Stomach (tissue), 9 donors: ENCODE measurements around the gene FAM81A. TPM values are rescaled to one million over a fixed set of nuclear protein-coding genes. Genes with fewer than 3 reads are reported as not detected.

Experiments
- DNase-seq, 2 donors: peaks; one replicate each; pipeline versions ENCODE4 v3.0.0 to v3.0.0-alpha.2; 2013 to 2019
- H3K27ac ChIP-seq, 5 donors: fragments of 200-600 bp in 4 of 5; sonication (generic) in 4 of 5; one replicate each; pipeline ENCODE4 v1.5.1; 2013 to 2019; ENCODE audit warnings: mild to moderate bottlenecking in 1 of 5, moderate library complexity in 1 of 5
- H3K27me3 ChIP-seq, 3 donors: fragments of 200-600 bp; sonication (generic); one replicate each; pipeline ENCODE4 v1.5.1; 2017 to 2019; ENCODE audit warnings: mixed run types in 1 of 3
- H3K36me3 ChIP-seq, 4 donors: fragments of 200-600 bp; sonication (generic); 1 replicate in 3 of 4; 2 replicates in 1 of 4; pipeline ENCODE4 v1.5.1; 2016 to 2019
- H3K4me1 ChIP-seq, 4 donors: fragments of 200-600 bp; sonication (generic); one replicate each; pipeline ENCODE4 v1.5.1; 2016 to 2019
- H3K4me3 ChIP-seq, 4 donors: fragments of 200-600 bp; sonication (generic) in 3 of 4; one replicate each; pipeline ENCODE4 v1.5.1; 2016 to 2019; ENCODE audit warnings: mild to moderate bottlenecking in 1 of 4
- H3K9me3 ChIP-seq, 4 donors: fragments of 200-600 bp; sonication (generic); one replicate each; pipeline ENCODE4 v1.5.1; 2016 to 2019
- EP300 ChIP-seq: sonication (generic); formaldehyde crosslinking; IDR thresholded peaks from one replicate; pipeline ENCODE4 v1.6.1; 2017; ENCODE audit warnings: antibody characterized with exemption
- POLR2A ChIP-seq, 4 donors: fragments of 450-650 bp; IDR thresholded peaks; one replicate each; pipeline ENCODE4 v1.6.1; 2016; ENCODE audit warnings: antibody characterized with exemption in 4 of 4, control low read depth in 2 of 4, mild to moderate bottlenecking in 1 of 4, moderate library complexity in 1 of 4
- POLR2AphosphoS5 ChIP-seq, 3 donors: sonication (generic); formaldehyde crosslinking; IDR thresholded peaks; one replicate each; pipeline ENCODE4 v1.6.1; 2016; ENCODE audit warnings: antibody characterized with exemption in 3 of 3
- WGBS, 5 donors: extraction: QIAGEN DNeasy Blood & Tissue Kit in 3 of 5; methylation state at CpG; one replicate each; pipeline versions ENCODE4 v1.1.5 to v1.1.7; 2013 to 2018; 5-methylcytosine and 5-hydroxymethylcytosine counted together
- intact Hi-C: fragments of 100-400 bp; cut with DNase I; formaldehyde crosslinking; loops from one replicate; pipeline ENCODE4 v1.15.1; 2023; ENCODE audit warnings: low total_unique reads
- polyA plus RNA-seq, 3 donors: library from polyadenylated mRNA; stranded (reverse); fragments of 200-250 nt; gene quantifications; one replicate each; pipeline ENCODE4 v1.2.3, GENCODE V29; 2013
- total RNA-seq, 5 donors: library from RNA; depleted of rRNA; stranded (reverse); fragments of >200 nt; gene quantifications; one replicate each; pipeline versions ENCODE4 v1.1.0 to v1.2.3, GENCODE V29; 2014 to 2016
- TF ChIP-seq, protein P1 (sequence below), 7 experiments: fragments of 450-650 bp in 4 of 7; fragments of 200-600 bp in 3 of 7; sonication (generic) in 3 of 7; IDR thresholded peaks; one replicate each; pipeline ENCODE4 v1.5.1; 2016 to 2019; ENCODE audit warnings: antibody characterized with exemption in 7 of 7, control low read depth in 2 of 7, mild to moderate bottlenecking in 1 of 7
- donor health status: healthy with polysubstance abuse.
- donor health status: Bipolar disorder and iron deficiency.
- donor health status: healthy.

Gene FAM81A
- total and polyA plus RNA-seq, 8 donors: 0.14 to 5.4 (median 0.84) TPM; not detected in 2

DNA sequence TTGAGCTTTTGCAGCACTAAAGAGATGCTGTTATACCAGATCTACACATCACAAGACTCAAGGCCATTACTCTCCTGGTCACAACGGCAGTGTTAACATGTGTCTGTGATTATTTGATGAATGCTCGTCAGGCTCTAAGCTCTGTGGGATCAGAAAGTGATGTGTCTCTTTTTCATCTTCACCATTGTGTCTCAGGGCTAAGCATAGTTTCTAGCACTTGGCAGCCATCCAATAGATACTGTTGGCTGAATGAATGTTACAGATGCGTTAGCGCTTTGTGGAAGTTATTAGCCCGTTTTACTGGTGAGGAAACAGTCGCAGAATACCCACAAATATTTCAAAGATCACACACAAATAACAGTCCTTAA lies 1.2 kb upstream of the FAM81A start:
- peak in 1 of 2 donors; percentile 34 for DNase-seq
- intact Hi-C loops: no loop called here
- no peaks in the 10 kb centered on the region for H3K36me3 ChIP-seq
- peaks cover 0 to 44% (median 5%) of the 10 kb centered on the region in 3 donors for H3K27me3 ChIP-seq
- peak overlapping the region; percentile 53 to 54 (median 54) for H3K4me3 ChIP-seq
- H3K9me3 ChIP-seq: no peaks in the 10 kb centered on the region
- no peak overlapping the region for H3K27ac ChIP-seq
- WGBS, 5 donors: 11 to 20% (median 13%) methylated on average over 6 of the region's 6 CpGs
- TF ChIP-seq POLR2A (IDR thresholded peaks at IDR 0.05) (no peak), POLR2AphosphoS5 (IDR thresholded peaks at IDR 0.05) (no peak), EP300 (no peak)
- TF ChIP-seq, protein P1, sequence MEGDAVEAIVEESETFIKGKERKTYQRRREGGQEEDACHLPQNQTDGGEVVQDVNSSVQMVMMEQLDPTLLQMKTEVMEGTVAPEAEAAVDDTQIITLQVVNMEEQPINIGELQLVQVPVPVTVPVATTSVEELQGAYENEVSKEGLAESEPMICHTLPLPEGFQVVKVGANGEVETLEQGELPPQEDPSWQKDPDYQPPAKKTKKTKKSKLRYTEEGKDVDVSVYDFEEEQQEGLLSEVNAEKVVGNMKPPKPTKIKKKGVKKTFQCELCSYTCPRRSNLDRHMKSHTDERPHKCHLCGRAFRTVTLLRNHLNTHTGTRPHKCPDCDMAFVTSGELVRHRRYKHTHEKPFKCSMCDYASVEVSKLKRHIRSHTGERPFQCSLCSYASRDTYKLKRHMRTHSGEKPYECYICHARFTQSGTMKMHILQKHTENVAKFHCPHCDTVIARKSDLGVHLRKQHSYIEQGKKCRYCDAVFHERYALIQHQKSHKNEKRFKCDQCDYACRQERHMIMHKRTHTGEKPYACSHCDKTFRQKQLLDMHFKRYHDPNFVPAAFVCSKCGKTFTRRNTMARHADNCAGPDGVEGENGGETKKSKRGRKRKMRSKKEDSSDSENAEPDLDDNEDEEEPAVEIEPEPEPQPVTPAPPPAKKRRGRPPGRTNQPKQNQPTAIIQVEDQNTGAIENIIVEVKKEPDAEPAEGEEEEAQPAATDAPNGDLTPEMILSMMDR (IDR thresholded peaks at IDR 0.05): no peak
- H3K4me1 ChIP-seq: peaks cover 14 to 23% (median 20%) of the 10 kb centered on the region in 4 donors

DNA sequence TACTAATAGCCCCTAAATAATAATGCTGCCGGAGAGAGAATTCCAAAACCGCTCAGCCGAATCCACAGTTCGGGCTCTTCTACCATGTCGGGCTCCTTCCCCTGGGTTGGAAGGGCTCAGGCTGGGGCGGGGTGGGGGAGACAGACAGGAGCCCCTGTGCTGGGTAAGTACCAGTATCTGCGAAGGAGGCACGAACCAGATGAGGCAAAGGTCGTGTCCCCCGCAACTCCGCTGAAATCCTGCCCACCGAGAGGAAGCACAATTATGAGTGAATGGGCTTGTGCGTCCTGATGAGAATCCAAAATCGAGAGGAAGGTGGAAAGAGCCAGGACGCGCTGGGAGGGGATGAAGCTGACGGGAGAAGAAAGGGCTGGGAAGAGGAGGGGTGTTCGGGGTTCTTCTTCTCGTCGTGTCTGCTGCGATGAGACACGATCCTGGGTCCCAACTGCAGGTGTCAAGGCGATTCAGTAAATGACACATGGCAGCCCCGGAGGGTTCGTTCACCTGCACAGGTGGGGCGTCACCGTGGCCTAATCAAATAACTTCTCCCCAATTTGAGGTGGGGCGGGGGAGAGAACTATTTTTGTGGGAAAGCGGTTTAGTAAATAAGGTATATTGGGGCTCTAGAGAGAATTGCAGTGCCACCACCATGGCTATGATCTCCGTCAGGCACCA lies 707 bp upstream of the FAM81A start:
- H3K27ac ChIP-seq: peak overlapping the region in 1 of 5 donors; percentile 17
- peaks cover 0 to 44% (median 5%) of the 10 kb centered on the region in 3 donors for H3K27me3 ChIP-seq
- no peaks in the 10 kb centered on the region for H3K36me3 ChIP-seq
- H3K4me1 ChIP-seq: peaks cover 14 to 23% (median 20%) of the 10 kb centered on the region in 4 donors
- H3K4me3 ChIP-seq: peak overlapping the region; percentile 53 to 54 (median 54)
- no peaks in the 10 kb centered on the region for H3K9me3 ChIP-seq
- no peak for TF ChIP-seq POLR2A (IDR thresholded peaks at IDR 0.05)
- no peak for TF ChIP-seq EP300
- TF ChIP-seq, protein P1 (IDR thresholded peaks at IDR 0.05): no peak
- no peak for TF ChIP-seq POLR2AphosphoS5 (IDR thresholded peaks at IDR 0.05)
- WGBS, 5 donors: 5 to 7% (median 6%) methylated on average over 29 to 30 of the region's 30 CpGs
- intact Hi-C loops: no loop called here
- no peak for DNase-seq

GRCh38 chr15:59438625-59439290 lies 772 bp downstream of the FAM81A start:
- peak in 1 of 2 donors; percentile 32 for DNase-seq
- TF ChIP-seq, protein P1 (IDR thresholded peaks at IDR 0.05): no peak
- TF ChIP-seq POLR2AphosphoS5 (IDR thresholded peaks at IDR 0.05): no peak
- WGBS, 5 donors: 35 to 47% (median 43%) methylated on average over 22 of the region's 22 CpGs
- intact Hi-C loops: no loop called here
- H3K27me3 ChIP-seq: peaks cover 0 to 43% (median 5%) of the 10 kb centered on the region in 3 donors
- no peaks in the 10 kb centered on the region for H3K9me3 ChIP-seq
- peak overlapping the region in 1 of 5 donors; percentile 46 for H3K27ac ChIP-seq
- H3K4me3 ChIP-seq: peak overlapping the region; percentile 53 to 54 (median 54)
- peaks cover 14 to 23% (median 20%) of the 10 kb centered on the region in 4 donors for H3K4me1 ChIP-seq
- no peaks in the 10 kb centered on the region for H3K36me3 ChIP-seq

DNA sequence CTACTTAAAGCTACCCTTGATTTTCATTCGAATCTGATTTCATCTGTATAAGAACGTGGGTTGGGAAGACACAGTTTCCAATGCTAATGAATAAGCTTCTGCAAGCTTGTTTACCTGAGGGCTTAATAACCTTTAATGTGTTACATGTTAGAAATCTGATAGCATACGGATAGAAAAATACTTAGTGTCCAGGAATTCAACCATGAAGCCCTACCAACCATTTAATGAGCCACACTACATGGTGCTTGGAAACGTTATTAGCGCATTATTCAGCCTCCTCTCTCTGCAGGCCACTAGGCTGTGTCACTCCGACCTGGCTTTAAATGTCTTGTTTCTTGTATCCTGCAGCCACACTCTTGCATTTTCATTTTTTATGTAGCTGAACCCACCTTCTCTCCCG lies 1.6 kb downstream of the FAM81A start:
- WGBS, 5 donors: 70 to 74% (median 72%) methylated on average over 7 of the region's 7 CpGs
- Histone ChIP-seq H3K4me1 (peaks cover 14 to 23% (median 20%) of the 10 kb centered on the region in 4 donors), H3K27ac (no peak overlapping the region), H3K4me3 (no peak overlapping the region), H3K36me3 (no peaks in the 10 kb centered on the region), H3K27me3 (peaks cover 0 to 35% (median 5%) of the 10 kb centered on the region in 3 donors), H3K9me3 (no peaks in the 10 kb centered on the region)
- intact Hi-C loops: no loop called here
- TF ChIP-seq EP300: no peak
- no peak for DNase-seq
